CD4-positive, alpha-beta T cell treated with Interleukin-2 at 100 ng/mL for 4 hours (primary cell): ENCODE results near the gene PRKAG2.
"Not testable (repeated sequence)": the region's sequence is repeated elsewhere in the genome, so short reads cannot be mapped to it uniquely, and the experiment has no call there.

ENCODE experiments used
- DNase-seq: peaks from one replicate; pipeline ENCODE4 v3.0.0-alpha.2; 2020; ENCODE audit warnings: low spot score

PRKAG2 gene

GRCh38 chr7:151849879-151850260, 27.0 kb downstream of the PRKAG2 start:
- DNase-seq: no peak

GRCh38 chr7:151849008-151849878, 27.7 kb downstream of the PRKAG2 start:
- no peak for DNase-seq

- DNase-seq: no peak
These were observed 29.2 kb downstream of the PRKAG2 start for GRCh38 chr7:151847681-151848081.

GRCh38 chr7:151847136-151847535, 29.8 kb downstream of the PRKAG2 start:
- DNase-seq: no peak

DNA sequence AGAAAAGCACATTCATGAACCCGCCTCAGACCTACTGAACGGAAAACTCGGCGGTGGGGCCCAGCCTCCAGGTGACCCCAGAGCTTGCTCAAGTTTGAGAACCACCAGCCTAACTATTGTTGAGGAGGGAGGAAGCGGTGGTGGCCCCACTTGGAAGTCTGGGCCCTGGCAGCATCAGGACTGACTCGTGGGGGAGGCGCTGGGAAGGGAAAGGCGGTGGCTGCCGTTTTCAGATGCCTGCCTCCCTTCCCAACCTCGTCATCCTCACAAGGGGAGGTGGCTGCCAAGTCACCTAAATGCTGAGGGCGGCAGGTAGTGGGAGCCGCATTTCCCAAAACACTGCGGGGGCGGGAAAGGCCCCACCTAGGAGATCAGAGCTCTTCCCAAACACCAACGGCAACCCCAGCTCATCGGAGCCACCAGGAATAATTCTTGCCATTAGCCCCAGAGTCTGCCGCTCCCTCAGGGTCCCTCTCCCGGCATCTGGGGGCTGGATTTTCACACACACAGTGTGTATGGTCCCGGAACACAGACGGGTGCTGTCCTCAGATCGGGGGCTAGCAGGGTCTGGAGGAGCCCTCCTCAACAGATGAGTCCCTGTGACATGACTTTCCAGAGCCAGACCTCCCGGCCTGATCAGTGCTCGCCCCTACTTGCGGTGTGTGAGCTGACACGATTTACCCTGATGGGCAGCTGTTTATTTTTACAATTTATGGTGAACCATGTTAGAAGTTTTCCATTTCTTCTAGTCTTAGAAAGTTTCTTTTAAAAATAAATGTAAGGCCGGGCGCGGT, 31.3 kb downstream of the PRKAG2 start:
- DNase-seq: no peak

DNA sequence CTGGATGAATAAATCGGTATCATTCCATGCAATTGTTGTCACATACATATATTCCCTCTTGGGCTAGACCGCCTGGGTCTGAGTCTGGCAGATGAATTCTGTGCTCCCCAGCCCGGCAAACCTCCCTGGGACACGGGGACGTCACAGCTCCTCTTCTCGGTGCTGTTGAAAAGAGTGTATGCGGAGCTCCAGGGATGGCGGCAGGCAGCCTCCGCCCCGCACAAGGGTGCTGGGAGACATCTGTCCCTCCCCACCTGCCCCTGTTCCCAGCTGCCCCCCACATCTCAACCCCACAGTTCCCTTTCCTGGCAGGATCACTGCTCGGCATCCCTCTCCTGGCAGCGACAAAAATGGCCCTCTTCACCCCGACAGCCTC, 32.1 kb downstream of the PRKAG2 start:
- no peak for DNase-seq

- DNase-seq: no peak
These were observed 32.7 kb downstream of the PRKAG2 start for GRCh38 chr7:151844071-151844824.

DNA sequence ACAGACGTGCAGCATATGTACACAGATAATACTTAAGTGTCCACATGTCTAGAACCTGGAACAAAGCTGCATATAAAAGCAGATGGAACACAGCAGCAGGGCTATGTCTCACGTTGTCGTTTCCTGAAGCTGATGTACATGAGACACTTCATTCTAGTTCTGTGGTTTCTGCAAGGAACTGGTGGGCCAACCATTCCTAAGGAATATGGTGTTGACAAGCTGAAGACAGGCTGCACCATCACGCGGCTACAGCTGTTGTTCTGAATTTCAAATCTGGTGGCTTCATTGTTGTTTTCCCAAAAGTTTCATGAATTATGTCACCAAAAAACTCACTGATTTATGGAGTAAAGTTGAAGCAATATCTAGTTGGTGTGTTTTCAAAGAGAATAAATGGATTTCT, 33.7 kb downstream of the PRKAG2 start:
- DNase-seq: no peak

- DNase-seq: not testable (repeated sequence)
These were observed 35.4 kb downstream of the PRKAG2 start for GRCh38 chr7:151841395-151842051.

- no peak for DNase-seq
These were observed 36.6 kb downstream of the PRKAG2 start for GRCh38 chr7:151840088-151840910.

DNA sequence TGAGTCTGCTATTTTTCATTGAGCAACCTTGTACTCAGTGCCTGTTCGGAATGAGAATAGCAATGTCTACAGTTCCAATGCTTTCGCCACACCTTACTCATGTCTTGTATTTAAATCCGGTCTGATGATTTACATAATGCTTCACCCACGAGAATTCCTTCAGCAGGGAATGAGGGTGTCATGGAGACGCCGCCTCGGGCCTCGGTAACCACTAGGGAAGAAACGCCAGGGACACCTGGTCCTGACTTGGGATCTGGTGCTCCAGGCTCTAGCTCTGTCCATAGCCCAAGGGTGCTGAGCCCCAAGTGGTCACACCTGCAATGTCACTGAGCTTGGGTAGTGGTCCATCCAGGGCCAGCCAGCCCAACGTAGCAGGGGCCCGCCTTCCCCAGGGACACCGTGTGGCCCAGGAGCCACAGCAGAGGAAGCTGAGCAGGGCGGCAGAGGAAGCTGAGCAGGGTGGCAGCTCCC, 37.4 kb downstream of the PRKAG2 start:
- no peak for DNase-seq

GRCh38 chr7:151838861-151839381, 38.0 kb downstream of the PRKAG2 start:
- DNase-seq: peak; percentile 65

- no peak for DNase-seq
These were observed 38.8 kb downstream of the PRKAG2 start for GRCh38 chr7:151838072-151838471.

DNA sequence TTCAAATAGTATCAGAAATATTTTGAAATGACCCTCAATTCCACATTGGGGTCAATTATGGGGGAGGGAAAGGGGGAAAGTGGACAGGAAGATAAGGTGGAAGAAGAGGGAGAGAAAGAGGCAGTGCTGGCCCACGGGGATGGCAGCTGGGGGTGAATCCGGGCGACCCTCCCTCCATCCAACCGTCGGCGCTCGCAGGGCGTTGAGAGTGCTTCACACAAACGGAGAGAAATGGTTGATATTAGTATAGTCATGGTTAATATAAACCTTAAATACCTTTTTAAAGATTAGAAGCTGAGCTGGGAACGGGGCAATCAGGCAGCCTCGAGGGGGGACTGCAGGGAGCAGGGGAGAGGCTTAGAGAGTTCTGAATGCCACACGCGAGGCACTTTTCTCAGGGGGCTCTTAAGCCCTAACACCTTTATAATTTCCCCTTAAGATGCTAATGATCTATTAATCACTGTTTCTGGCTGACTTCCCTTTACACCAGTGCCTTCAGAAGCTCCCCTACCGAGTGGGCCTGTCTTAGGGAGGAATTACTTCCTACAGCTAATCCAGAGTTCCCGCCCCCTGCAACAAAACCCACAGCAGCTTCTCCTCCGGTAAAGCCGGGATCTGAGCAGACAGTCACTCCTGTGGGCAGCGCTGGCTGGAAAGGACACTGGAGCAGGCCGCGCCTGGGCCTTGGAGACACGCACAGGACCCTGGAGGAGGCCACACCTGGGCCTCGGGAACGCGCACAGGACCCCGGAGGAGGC, 39.5 kb downstream of the PRKAG2 start:
- no peak for DNase-seq

DNA sequence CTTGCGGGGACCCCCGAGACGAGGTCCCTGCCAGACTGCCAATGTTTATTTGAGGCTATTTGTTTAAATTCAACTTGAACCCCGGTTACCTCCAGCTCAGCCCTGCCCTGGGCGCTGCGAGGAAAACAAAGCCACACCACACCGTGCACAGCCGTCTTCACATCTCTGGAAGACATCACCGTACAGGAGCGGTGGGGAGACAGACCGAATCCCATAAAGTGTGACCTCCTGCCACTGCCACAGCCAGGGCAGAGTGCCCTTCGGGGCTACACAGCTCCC, 40.0 kb downstream of the PRKAG2 start:
- DNase-seq: no peak

- DNase-seq: no peak
These were observed 40.6 kb downstream of the PRKAG2 start for GRCh38 chr7:151836191-151836926.

- no peak for DNase-seq
These were observed 41.3 kb downstream of the PRKAG2 start for GRCh38 chr7:151835636-151836035.

DNA sequence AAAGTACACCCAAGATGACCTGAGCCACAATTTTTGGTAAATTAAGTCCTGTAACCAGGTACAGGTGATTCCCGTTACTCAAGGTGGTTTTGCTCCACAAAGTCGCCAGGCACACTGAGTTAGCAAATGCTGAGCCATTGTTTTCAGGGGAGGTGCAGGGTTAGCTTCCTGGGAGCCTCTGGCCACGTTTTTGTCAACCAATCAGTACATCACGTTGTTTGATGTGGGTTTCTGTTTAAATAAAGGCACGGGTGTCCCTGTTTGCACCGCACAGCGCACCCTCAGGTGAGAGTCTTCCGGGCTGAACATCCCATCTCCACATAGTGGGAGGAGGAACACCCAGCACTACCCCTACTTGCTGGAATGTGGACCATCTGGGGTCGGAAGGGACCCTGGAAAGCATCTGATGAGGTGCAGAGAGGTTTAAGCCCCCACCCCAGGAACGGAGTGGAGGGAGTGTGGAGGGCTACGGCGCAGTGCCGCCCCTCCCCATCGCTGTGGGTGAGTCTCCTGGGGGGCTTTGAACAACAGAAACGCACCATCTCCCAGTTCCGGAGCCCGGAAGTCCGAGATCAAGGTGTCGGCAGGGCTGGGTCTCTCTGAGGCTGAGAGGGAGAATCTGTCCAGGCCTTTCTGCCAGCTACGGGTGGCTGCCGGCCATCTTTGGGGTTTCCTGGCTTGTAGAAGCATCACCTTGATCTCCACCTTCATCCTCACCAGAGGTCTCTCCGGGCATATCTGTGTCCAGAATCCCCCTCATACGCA, 42.5 kb downstream of the PRKAG2 start:
- DNase-seq: no peak

DNA sequence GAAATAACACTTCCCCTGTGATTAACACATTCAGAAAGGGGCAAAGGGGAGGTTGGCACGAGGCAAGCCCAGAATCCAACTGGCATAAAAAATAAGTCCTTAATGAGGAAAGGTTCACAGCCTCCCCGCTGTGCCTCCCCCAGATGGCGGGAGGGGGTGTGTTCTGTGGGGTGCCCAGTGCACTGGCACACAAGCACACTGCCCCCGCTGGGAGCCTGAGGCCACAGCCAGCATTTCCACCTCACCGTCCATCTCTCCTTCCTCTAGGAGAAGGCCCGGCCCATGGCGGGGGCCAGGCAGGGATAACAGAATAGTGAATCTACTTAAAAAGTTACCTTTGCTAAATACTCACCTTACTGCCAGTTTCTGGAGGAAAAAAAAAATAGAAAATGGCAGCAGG, 43.2 kb downstream of the PRKAG2 start:
- DNase-seq: no peak
